Measurements from ENCODE around the gene MLLT3. TPM values are rescaled to one million over a fixed set of nuclear protein-coding genes. Genes with fewer than 3 reads are reported as not detected.

The MLLT3 gene
- total RNA-seq, 1 experiment from 2014 or later, result 7.0 TPM

- no peak for TF ChIP-seq CDX4 (CRISPR knock-in tag; IDR thresholded peaks at IDR 0.05; ENCODE audit: borderline replicate concordance)
- no peak for TF ChIP-seq ATF6 (CRISPR knock-in tag; IDR thresholded peaks at IDR 0.05)
- no peak for TF ChIP-seq GRHL2 (CRISPR knock-in tag; IDR thresholded peaks at IDR 0.05; ENCODE audit: insufficient replicate concordance, severe bottlenecking)
- no peak for TF ChIP-seq E2F4 (CRISPR knock-in tag; IDR thresholded peaks at IDR 0.05; ENCODE audit: borderline replicate concordance, low read depth)
Observed at GRCh38 chr9:20642045-20642444, 19.7 kb upstream of the MLLT3 start (continued).

GRCh38 chr9:20640331-20641187 lies 18.3 kb upstream of the MLLT3 start:
- no peaks in the 10 kb centered on the region for H3K9me3 Mint-ChIP-seq
- no peak for DNase-seq (ENCODE audit: low spot score)
- ChIA-PET CTCF (no interaction called here), POLR2A (no interaction called here)
- no peak overlapping the region for H3K27ac Mint-ChIP-seq
- no peak for ATAC-seq
- H3K4me1 Mint-ChIP-seq, result peaks cover 18% of the 10 kb centered on the region
- TF ChIP-seq E2F4 (CRISPR knock-in tag; IDR thresholded peaks at IDR 0.05; ENCODE audit: borderline replicate concordance, low read depth), result no peak
- TF ChIP-seq FOXJ3 (CRISPR knock-in tag; IDR thresholded peaks at IDR 0.05; ENCODE audit: borderline replicate concordance), result no peak
- TF ChIP-seq IRF1 (CRISPR knock-in tag; IDR thresholded peaks at IDR 0.05), result no peak
- no peak for TF ChIP-seq GTF2I (CRISPR knock-in tag; conservative IDR thresholded peaks at IDR 0.05)
- no peak for TF ChIP-seq JUN (CRISPR knock-in tag; IDR thresholded peaks at IDR 0.05)
- no peak for TF ChIP-seq ARID4B (CRISPR knock-in tag; IDR thresholded peaks at IDR 0.05; ENCODE audit: borderline replicate concordance)
- TF ChIP-seq E2F1 (CRISPR knock-in tag; IDR thresholded peaks at IDR 0.05), result no peak
- TF ChIP-seq SMAD3 (CRISPR knock-in tag; IDR thresholded peaks at IDR 0.05; ENCODE audit: borderline replicate concordance), result no peak
- no peak overlapping the region for H3K4me3 Mint-ChIP-seq
- no peaks in the 10 kb centered on the region for H3K36me3 Mint-ChIP-seq
- H3K27me3 Mint-ChIP-seq (ENCODE audit: low read depth), result no peaks in the 10 kb centered on the region
